ENCODE data around the gene RHOA.

DNA sequence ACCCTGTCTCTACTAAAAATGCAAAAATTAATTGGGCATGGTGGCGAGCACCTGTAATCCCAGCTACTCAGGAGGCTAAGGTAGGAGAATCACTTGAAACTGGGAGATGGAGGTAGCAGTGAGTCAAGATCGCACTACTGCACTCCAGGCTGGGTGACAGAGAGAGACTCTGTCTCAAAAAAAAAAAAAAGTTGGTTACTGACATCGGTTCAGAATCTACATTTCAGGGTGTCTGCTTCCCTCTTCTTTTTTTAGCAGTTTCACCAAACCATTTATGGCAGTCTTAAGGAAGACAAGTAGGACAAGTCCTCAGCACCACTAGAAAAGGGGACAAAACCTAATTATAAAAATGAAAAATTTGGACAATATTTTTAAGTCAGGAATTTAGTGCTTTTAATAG, 68.6 kb downstream of the RHOA start:
- TF ChIP-seq HDAC2 (IDR thresholded peaks at IDR 0.05), result no peak
- TF ChIP-seq, protein P1, sequence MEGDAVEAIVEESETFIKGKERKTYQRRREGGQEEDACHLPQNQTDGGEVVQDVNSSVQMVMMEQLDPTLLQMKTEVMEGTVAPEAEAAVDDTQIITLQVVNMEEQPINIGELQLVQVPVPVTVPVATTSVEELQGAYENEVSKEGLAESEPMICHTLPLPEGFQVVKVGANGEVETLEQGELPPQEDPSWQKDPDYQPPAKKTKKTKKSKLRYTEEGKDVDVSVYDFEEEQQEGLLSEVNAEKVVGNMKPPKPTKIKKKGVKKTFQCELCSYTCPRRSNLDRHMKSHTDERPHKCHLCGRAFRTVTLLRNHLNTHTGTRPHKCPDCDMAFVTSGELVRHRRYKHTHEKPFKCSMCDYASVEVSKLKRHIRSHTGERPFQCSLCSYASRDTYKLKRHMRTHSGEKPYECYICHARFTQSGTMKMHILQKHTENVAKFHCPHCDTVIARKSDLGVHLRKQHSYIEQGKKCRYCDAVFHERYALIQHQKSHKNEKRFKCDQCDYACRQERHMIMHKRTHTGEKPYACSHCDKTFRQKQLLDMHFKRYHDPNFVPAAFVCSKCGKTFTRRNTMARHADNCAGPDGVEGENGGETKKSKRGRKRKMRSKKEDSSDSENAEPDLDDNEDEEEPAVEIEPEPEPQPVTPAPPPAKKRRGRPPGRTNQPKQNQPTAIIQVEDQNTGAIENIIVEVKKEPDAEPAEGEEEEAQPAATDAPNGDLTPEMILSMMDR (IDR thresholded peaks at IDR 0.05), result no peak
